ENCODE measurements around the gene RSAD1. TPM values are rescaled to one million over a fixed set of nuclear protein-coding genes. Genes with fewer than 3 reads are reported as not detected.

Gene RSAD1
- 10 to 100 TPM; 24.9 to 25.4 TPM for total RNA-seq
- long read RNA-seq, donor 1, transcript RSAD1-201 (9 exons, 2,528 nt), result major isoform, 8 of 13 reads
- long read RNA-seq, donor 1, partial matches to known transcripts, result 2 of 13 reads
- long read RNA-seq, donor 1, other reads (novel, unspliced or antisense), result 3 of 13 reads
- long read RNA-seq, donor 2, transcript RSAD1-201 (9 exons, 2,528 nt), result major isoform, 33 of 61 reads
- long read RNA-seq, donor 2, partial matches to known transcripts, result 17 of 61 reads
- long read RNA-seq, donor 2, other reads (novel, unspliced or antisense), result 10 of 61 reads

GRCh38 chr17:50478391-50479381, at the start of gene RSAD1:
Gene RSAD1 (plus strand): TSS chr17:50478860. CDS start chr17:50478885, 25 bp downstream.
- DNase-seq (ENCODE audit: low spot score), result peak; percentile 95
- intact Hi-C loops (cut with DNase I), result no loop called here

- intact Hi-C loops (cut with DNase I), result no loop called here
- no peak for DNase-seq (ENCODE audit: low spot score)
These were observed 48.9 kb upstream of the RSAD1 start for GRCh38 chr17:50429793-50430192.

GRCh38 chr17:50430821-50431618, 47.6 kb upstream of the RSAD1 start:
- no peak for DNase-seq (ENCODE audit: low spot score)
- intact Hi-C loops (cut with DNase I), result no loop called here

GRCh38 chr17:50432125-50432762, 46.4 kb upstream of the RSAD1 start:
- intact Hi-C loops (cut with DNase I), result no loop called here
- no peak for DNase-seq (ENCODE audit: low spot score)

- no peak for DNase-seq (ENCODE audit: low spot score)
- intact Hi-C loops (cut with DNase I), result no loop called here
These were observed 41.3 kb upstream of the RSAD1 start for GRCh38 chr17:50437409-50437808.

- no peak for DNase-seq (ENCODE audit: low spot score)
- intact Hi-C loops (cut with DNase I), result no loop called here
These were observed 39.7 kb upstream of the RSAD1 start for GRCh38 chr17:50439008-50439407.

- DNase-seq (ENCODE audit: low spot score), result no peak
These were observed 38.4 kb upstream of the RSAD1 start for GRCh38 chr17:50440172-50440837.

GRCh38 chr17:50440838-50441829, 37.5 kb upstream of the RSAD1 start:
- DNase-seq (ENCODE audit: low spot score), result no peak
- intact Hi-C loops (cut with DNase I), result no loop called here

More at GRCh38 chr17:50440172-50440837, 38.4 kb upstream of the RSAD1 start:
- intact Hi-C loops (cut with DNase I), result no loop called here

- intact Hi-C loops (cut with DNase I), result no loop called here
- no peak for DNase-seq (ENCODE audit: low spot score)
These were observed 35.1 kb upstream of the RSAD1 start for GRCh38 chr17:50443505-50443974.

- no peak for DNase-seq (ENCODE audit: low spot score)
- intact Hi-C loops (cut with DNase I), result no loop called here
These were observed 33.6 kb upstream of the RSAD1 start for GRCh38 chr17:50444841-50445715.

GRCh38 chr17:50445730-50446325, 32.8 kb upstream of the RSAD1 start:
- intact Hi-C loops (cut with DNase I), result no loop called here
- no peak for DNase-seq (ENCODE audit: low spot score)

GRCh38 chr17:50447870-50448595, 30.6 kb upstream of the RSAD1 start:
- intact Hi-C loops (cut with DNase I), result no loop called here
- no peak for DNase-seq (ENCODE audit: low spot score)

- intact Hi-C loops (cut with DNase I), result no loop called here
These were observed 30.0 kb upstream of the RSAD1 start for GRCh38 chr17:50448643-50449042.

GRCh38 chr17:50451943-50452629, 26.6 kb upstream of the RSAD1 start:
- intact Hi-C loops (cut with DNase I), result no loop called here
- no peak for DNase-seq (ENCODE audit: low spot score)

More at GRCh38 chr17:50448643-50449042, 30.0 kb upstream of the RSAD1 start:
- DNase-seq (ENCODE audit: low spot score), result no peak
